ENCODE results near the gene SGCA.
A peak's percentile ranks its signal among the peaks of the same experiment; 100 is the strongest.

Gene SGCA

GRCh38 chr17:50199803-50200456 lies 34.1 kb downstream of the SGCA start:
- no peak for TF ChIP-seq CTCF (IDR thresholded peaks at IDR 0.05; ENCODE audit: insufficient read depth, low read length, poor library complexity, severe bottlenecking)
- Histone ChIP-seq H3K36me3 (ENCODE audit: control insufficient read depth, insufficient read depth, low read length) (no peaks in the 10 kb centered on the region), H3K4me3 (replicated peaks; ENCODE audit: low read depth, low read length) (peak overlapping the region; percentile 53), H3K27me3 (replicated peaks; ENCODE audit: control insufficient read depth, insufficient read depth, low read length) (peaks cover 3% of the 10 kb centered on the region)
- peak; percentile 69 for DNase-seq (ENCODE audit: extremely low read depth, insufficient read length)

- Histone ChIP-seq H3K4me3 (replicated peaks; ENCODE audit: low read depth, low read length) (peak overlapping the region; percentile 53), H3K36me3 (ENCODE audit: control insufficient read depth, insufficient read depth, low read length) (no peaks in the 10 kb centered on the region), H3K27me3 (replicated peaks; ENCODE audit: control insufficient read depth, insufficient read depth, low read length) (peaks cover 6% of the 10 kb centered on the region)
- TF ChIP-seq CTCF (IDR thresholded peaks at IDR 0.05; ENCODE audit: insufficient read depth, low read length, poor library complexity, severe bottlenecking): peak; percentile 99
- DNase-seq (ENCODE audit: extremely low read depth, insufficient read length): peak; percentile 81
Measured at GRCh38 chr17:50200457-50201275, 34.9 kb downstream of the SGCA start.

- TF ChIP-seq CTCF (IDR thresholded peaks at IDR 0.05; ENCODE audit: insufficient read depth, low read length, poor library complexity, severe bottlenecking): no peak
- no peak for DNase-seq (ENCODE audit: extremely low read depth, insufficient read length)
- Histone ChIP-seq H3K4me3 (replicated peaks; ENCODE audit: low read depth, low read length) (peak within 1 kb of the TSS; percentile 53), H3K36me3 (ENCODE audit: control insufficient read depth, insufficient read depth, low read length) (no peaks in the 10 kb centered on the region), H3K27me3 (replicated peaks; ENCODE audit: control insufficient read depth, insufficient read depth, low read length) (peaks cover 8% of the 10 kb centered on the region)
Measured at GRCh38 chr17:50201276-50201854, 35.6 kb downstream of the SGCA start, which contains the start of gene COL1A1. Gene COL1A1, minus strand, starts transcription at chr17:50201631. Its CDS starts 118 bp downstream, at chr17:50201513.

GRCh38 chr17:50203086-50203485 lies 37.3 kb downstream of the SGCA start:
- peaks cover 8% of the 10 kb centered on the region for H3K27me3 ChIP-seq (replicated peaks; ENCODE audit: control insufficient read depth, insufficient read depth, low read length)
- no peak for DNase-seq (ENCODE audit: extremely low read depth, insufficient read length)
- no peak for TF ChIP-seq CTCF (IDR thresholded peaks at IDR 0.05; ENCODE audit: insufficient read depth, low read length, poor library complexity, severe bottlenecking)
- H3K36me3 ChIP-seq (ENCODE audit: control insufficient read depth, insufficient read depth, low read length): no peaks in the 10 kb centered on the region
- H3K4me3 ChIP-seq (replicated peaks; ENCODE audit: low read depth, low read length): no peak overlapping the region

GRCh38 chr17:50203604-50204345 lies 38.0 kb downstream of the SGCA start:
- Histone ChIP-seq H3K27me3 (replicated peaks; ENCODE audit: control insufficient read depth, insufficient read depth, low read length) (peaks cover 8% of the 10 kb centered on the region), H3K4me3 (replicated peaks; ENCODE audit: low read depth, low read length) (no peak overlapping the region), H3K36me3 (ENCODE audit: control insufficient read depth, insufficient read depth, low read length) (no peaks in the 10 kb centered on the region)
- TF ChIP-seq CTCF (IDR thresholded peaks at IDR 0.05; ENCODE audit: insufficient read depth, low read length, poor library complexity, severe bottlenecking): no peak
- DNase-seq (ENCODE audit: extremely low read depth, insufficient read length): no peak
